HS-27A (cell line): ENCODE results near the gene EPHB1.
"Not testable (repeated sequence)": the region's sequence is repeated elsewhere in the genome, so short reads cannot be mapped to it uniquely, and the experiment has no call there.

Experiments
- DNase-seq: peaks from one replicate; pipeline ENCODE4 v3.0.0-alpha.2; 2012; ENCODE audit warnings: low read depth, missing footprints

Gene EPHB1

GRCh38 chr3:135005616-135006015 is 210.6 kb downstream of the EPHB1 start:
- not testable (repeated sequence) for DNase-seq

GRCh38 chr3:135007607-135008006 is 212.5 kb downstream of the EPHB1 start:
- DNase-seq: peak; percentile 64

- DNase-seq: no peak
Measured at GRCh38 chr3:135008326-135008725, 213.3 kb downstream of the EPHB1 start.

GRCh38 chr3:135009014-135009413 is 214.0 kb downstream of the EPHB1 start:
- no peak for DNase-seq

- no peak for DNase-seq
Measured at GRCh38 chr3:135012101-135012500, 217.0 kb downstream of the EPHB1 start.

- no peak for DNase-seq
Measured at GRCh38 chr3:135013206-135013605, 218.1 kb downstream of the EPHB1 start.

- DNase-seq: no peak
Measured at GRCh38 chr3:135014566-135014965, 219.5 kb downstream of the EPHB1 start.

- no peak for DNase-seq
Measured at GRCh38 chr3:135017003-135017893, 222.2 kb downstream of the EPHB1 start.

- DNase-seq: no peak
Measured at GRCh38 chr3:135018149-135018923, 223.3 kb downstream of the EPHB1 start.

- DNase-seq: no peak
Measured at GRCh38 chr3:135020181-135020580, 225.1 kb downstream of the EPHB1 start.

GRCh38 chr3:135023996-135024658 is 229.1 kb downstream of the EPHB1 start:
- DNase-seq: no peak

GRCh38 chr3:135030768-135031615 is 235.9 kb downstream of the EPHB1 start:
- not testable (repeated sequence) for DNase-seq

GRCh38 chr3:135033737-135034136 is 238.7 kb downstream of the EPHB1 start:
- no peak for DNase-seq

- no peak for DNase-seq
Measured at GRCh38 chr3:135034291-135034768, 239.3 kb downstream of the EPHB1 start.

- DNase-seq: no peak
Measured at GRCh38 chr3:135034891-135035440, 239.9 kb downstream of the EPHB1 start.

GRCh38 chr3:135038186-135038585 is 243.1 kb downstream of the EPHB1 start:
- DNase-seq: no peak

- not testable (repeated sequence) for DNase-seq
Measured at GRCh38 chr3:135039536-135039935, 244.5 kb downstream of the EPHB1 start.

- no peak for DNase-seq
Measured at GRCh38 chr3:135040321-135041240, 245.5 kb downstream of the EPHB1 start.

GRCh38 chr3:135041601-135042000 is 246.5 kb downstream of the EPHB1 start:
- no peak for DNase-seq

GRCh38 chr3:135047061-135047460 is 252.0 kb downstream of the EPHB1 start:
- no peak for DNase-seq
